Sigmoid colon (tissue), 4 donors: ENCODE results near the gene PGLYRP1.

ENCODE experiments used
- EP300 ChIP-seq, 4 donors: sonication (generic); formaldehyde crosslinking; IDR thresholded peaks; one replicate each; pipeline ENCODE4 v1.6.1; 2017; ENCODE audit warnings: antibody characterized with exemption in 4 of 4
- POLR2A ChIP-seq, 2 donors: fragments of 450-650 bp; IDR thresholded peaks; one replicate each; pipeline ENCODE4 v1.6.1; 2016; ENCODE audit warnings: antibody characterized with exemption in 2 of 2, mild to moderate bottlenecking in 2 of 2, moderate library complexity in 2 of 2
- TF ChIP-seq, protein P1 (sequence below), 4 experiments: fragments of 450-650 bp in 3 of 4; fragments of 200-600 bp in 1 of 4; IDR thresholded peaks; one replicate each; pipeline ENCODE4 v1.5.1; 2016 to 2019; ENCODE audit warnings: antibody characterized with exemption in 4 of 4, mild to moderate bottlenecking in 3 of 4, moderate library complexity in 2 of 4

DNA sequence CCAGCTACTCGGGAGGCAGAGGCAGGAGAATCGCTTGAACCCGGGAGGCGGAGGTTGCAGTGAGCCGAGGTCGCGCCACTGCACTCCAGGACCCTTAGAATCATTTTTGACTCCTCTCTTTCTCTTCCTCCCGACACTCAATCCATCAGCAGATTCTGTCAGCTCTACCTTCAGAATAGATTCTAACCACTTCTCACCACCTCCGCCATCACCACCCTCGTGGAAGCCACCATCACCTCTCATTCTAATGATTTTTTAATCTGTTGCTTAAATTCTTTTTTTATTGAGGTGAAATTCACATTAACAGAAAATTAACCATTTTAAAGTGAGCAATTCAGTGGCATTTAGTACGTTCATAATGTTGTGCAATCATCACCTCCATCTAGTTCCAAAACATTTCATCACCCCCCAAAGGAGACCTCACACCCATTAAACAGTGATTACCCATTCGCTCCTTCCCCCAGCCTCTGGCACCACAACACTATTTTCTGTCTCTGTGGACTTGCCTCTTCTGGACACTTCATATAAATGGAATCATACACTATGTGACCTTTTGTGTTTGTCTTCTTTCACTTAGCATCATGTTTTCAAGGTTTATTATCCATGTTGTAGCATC, 32.6 kb downstream of the PGLYRP1 start:
- TF ChIP-seq, protein P1, sequence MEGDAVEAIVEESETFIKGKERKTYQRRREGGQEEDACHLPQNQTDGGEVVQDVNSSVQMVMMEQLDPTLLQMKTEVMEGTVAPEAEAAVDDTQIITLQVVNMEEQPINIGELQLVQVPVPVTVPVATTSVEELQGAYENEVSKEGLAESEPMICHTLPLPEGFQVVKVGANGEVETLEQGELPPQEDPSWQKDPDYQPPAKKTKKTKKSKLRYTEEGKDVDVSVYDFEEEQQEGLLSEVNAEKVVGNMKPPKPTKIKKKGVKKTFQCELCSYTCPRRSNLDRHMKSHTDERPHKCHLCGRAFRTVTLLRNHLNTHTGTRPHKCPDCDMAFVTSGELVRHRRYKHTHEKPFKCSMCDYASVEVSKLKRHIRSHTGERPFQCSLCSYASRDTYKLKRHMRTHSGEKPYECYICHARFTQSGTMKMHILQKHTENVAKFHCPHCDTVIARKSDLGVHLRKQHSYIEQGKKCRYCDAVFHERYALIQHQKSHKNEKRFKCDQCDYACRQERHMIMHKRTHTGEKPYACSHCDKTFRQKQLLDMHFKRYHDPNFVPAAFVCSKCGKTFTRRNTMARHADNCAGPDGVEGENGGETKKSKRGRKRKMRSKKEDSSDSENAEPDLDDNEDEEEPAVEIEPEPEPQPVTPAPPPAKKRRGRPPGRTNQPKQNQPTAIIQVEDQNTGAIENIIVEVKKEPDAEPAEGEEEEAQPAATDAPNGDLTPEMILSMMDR (IDR thresholded peaks at IDR 0.05), result no peak
- no peak for TF ChIP-seq EP300 (IDR thresholded peaks at IDR 0.05)
- no peak for TF ChIP-seq POLR2A (IDR thresholded peaks at IDR 0.05)
